DMS 273 (cell line): Measurements from ENCODE around the gene ACIN1.

Source experiments
- DNase-seq: peaks from one replicate; lab custom pipeline; 2025; ENCODE audit not compliant: unreplicated experiment; lab: John Stamatoyannopoulos, UW

Gene ACIN1, protein sequence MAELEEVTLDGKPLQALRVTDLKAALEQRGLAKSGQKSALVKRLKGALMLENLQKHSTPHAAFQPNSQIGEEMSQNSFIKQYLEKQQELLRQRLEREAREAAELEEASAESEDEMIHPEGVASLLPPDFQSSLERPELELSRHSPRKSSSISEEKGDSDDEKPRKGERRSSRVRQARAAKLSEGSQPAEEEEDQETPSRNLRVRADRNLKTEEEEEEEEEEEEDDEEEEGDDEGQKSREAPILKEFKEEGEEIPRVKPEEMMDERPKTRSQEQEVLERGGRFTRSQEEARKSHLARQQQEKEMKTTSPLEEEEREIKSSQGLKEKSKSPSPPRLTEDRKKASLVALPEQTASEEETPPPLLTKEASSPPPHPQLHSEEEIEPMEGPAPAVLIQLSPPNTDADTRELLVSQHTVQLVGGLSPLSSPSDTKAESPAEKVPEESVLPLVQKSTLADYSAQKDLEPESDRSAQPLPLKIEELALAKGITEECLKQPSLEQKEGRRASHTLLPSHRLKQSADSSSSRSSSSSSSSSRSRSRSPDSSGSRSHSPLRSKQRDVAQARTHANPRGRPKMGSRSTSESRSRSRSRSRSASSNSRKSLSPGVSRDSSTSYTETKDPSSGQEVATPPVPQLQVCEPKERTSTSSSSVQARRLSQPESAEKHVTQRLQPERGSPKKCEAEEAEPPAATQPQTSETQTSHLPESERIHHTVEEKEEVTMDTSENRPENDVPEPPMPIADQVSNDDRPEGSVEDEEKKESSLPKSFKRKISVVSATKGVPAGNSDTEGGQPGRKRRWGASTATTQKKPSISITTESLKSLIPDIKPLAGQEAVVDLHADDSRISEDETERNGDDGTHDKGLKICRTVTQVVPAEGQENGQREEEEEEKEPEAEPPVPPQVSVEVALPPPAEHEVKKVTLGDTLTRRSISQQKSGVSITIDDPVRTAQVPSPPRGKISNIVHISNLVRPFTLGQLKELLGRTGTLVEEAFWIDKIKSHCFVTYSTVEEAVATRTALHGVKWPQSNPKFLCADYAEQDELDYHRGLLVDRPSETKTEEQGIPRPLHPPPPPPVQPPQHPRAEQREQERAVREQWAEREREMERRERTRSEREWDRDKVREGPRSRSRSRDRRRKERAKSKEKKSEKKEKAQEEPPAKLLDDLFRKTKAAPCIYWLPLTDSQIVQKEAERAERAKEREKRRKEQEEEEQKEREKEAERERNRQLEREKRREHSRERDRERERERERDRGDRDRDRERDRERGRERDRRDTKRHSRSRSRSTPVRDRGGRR

DNA sequence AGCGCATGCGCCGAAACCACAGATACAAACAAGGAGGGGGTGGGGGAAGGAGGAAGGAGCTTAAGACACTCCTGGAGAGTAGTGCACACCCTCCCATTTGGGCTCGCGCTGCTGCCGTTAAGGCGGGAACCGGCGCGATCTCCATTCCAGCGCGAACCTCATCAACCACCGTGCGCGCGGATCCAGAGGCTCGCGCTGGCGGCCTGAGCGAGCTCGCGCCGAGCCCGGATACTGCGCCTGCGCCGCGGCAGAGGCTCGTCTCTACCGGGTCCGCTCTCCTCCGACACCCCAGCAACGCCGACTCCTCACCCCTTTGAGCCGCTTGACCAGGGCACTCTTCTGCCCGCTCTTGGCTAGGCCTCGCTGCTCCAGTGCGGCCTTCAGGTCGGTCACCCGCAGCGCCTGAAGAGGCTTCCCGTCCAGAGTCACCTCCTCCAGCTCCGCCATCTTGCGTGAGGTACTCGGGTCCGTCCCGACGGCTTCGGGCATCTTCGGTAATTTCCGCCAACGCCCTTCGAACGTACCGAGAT lies at the start of gene ACIN1:
TSS of gene ACIN1 (minus strand) at position 471 of the 530 bp plus-strand sequence. CDS start at position 447, 24 bp downstream.
- no peak for DNase-seq

DNA sequence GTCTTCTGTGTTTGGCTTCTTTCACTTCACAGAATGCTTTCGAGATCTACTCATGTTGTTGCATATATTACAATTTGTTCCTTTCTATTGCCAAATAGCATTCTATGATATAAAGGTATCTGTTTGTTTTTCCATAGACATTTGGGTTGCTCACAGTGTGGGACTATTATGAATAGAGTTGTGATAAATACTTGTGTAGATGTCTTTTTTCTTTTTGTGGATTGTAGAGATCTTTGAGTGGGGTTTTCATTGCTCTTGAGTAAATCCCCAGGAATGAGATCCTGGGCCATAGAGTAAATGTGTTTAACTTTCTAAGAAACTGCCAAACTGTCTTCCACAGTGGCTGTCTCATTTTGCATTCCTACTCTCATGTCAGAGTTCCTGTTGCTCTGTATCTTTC lies 49.0 kb upstream of the ACIN1 start:
- no peak for DNase-seq

DNA sequence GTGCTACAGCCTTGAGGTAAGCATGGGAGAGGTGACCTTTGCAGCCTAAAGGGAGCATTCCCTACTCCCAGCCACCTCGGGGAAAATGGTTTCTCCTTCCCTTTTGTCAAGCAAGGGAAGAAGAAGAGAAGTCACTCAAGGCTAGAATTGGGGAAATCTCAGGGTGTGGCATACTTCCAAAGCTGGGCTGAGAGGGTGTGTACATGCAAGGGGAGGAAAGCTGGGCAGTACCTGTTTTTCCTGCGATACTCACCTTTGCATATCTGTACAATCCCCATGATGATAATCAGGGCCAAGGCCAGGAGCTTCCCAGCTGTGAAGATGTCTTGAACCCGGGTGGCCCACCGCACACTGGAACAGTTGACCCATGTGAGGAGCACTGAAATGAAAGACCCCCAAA lies 47.9 kb upstream of the ACIN1 start:
- DNase-seq = no peak

DNA sequence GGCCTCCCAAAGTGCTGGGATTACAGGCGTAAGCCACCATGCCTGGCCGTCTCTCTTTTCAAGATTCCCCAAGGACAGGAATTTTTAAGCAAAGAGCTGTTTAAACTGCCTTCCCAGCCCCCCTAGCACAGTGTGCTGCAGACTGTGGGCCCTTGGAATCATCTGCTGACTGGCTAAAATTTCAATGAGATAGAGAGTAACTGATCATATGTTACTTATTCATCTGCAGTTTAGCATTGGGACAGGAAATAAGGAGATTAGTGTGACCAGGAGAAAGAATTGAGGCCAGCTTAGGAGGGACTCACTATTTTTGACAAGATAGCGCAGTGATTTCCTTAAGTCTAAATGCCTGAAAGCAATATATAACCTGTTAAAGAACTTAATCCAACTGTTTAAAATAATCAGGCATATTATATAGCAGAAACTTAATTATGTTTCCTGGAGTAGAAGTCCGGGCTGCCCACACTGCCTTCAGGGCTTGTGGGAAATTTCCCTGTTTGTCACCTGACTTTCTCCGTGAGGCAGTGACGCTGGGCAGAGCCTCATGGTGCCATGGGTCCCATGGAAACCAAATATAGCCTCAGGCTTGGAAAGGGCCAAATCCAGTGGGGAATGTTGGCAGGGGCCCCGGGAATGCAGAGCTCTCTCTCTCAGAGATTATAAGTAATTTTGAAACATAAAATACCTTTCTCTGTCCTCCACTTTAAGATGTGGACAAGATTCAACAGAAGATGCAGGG lies 46.9 kb upstream of the ACIN1 start:
- no peak for DNase-seq

DNA sequence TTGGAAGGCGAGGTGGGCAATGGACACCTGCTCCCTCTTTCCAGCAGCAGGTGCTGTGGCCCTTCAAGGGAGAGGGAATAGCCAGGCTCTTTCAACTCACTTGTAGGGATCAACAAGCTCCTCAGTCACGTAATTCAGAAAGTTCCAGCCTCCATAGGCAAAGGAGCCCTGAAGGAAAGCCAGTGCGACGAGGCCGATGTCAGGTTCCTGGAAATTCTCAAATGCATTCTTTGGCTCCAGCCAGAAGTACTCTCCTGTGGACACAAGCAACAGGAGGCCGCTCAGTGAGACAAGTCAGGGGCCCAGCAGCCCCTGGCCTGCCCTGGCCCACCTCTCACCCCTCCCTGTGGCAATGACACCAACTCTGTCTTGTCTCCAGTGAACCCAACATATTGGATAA lies 45.4 kb upstream of the ACIN1 start:
- no peak for DNase-seq

DNA sequence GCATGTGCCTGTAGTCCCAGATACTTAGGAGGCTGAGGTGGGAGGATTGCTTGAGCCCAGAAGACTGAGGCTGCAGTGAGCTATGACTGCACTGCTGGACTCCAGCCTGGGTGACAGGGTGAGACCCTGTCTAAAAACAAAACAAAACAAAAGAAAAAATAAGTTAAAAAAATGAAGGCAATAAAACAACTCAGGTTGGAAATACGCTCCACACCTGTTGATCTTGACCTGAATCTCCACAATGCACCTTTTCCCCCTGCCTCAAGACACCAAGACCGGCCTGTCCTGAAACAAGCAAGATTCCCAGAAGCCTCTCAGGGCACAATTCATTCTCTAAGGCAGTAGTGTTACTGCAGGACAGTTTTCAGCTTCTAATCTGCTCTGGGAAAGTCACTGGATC lies 44.9 kb upstream of the ACIN1 start:
- DNase-seq = no peak

DNA sequence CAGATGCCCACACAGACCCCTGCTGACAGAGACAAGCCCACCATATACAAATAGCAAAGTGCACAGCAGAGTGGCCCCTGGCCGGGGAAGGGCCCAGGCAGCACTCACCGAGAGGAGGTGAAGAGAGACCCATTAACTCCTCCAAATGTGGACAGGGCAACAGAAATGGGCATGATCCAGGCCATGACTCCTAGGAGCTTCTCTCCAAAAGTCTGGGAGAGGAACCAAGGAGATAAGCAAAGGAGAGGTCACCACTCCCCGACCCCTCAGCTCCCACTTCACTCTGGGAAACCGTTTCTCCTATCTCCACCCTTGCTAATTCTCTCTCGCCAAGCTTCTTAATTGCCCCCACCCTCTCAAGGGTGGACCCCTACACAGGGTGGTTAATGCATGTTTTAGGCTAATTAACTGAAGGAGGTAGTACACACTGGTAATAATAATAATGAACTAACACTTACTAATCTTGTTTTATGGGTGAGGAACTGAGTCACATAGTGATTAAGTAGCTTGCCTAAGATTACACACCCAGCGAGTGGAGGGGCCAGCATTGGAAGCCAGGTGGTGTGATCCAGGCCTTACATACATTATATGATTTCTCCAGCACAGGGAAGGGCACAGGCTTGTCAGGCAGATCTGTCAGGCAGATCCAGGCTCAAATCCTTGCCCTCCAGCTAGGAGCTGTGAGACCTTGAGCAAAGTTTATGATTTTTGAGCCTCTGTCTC lies 43.0 kb upstream of the ACIN1 start:
- no peak for DNase-seq

DNA sequence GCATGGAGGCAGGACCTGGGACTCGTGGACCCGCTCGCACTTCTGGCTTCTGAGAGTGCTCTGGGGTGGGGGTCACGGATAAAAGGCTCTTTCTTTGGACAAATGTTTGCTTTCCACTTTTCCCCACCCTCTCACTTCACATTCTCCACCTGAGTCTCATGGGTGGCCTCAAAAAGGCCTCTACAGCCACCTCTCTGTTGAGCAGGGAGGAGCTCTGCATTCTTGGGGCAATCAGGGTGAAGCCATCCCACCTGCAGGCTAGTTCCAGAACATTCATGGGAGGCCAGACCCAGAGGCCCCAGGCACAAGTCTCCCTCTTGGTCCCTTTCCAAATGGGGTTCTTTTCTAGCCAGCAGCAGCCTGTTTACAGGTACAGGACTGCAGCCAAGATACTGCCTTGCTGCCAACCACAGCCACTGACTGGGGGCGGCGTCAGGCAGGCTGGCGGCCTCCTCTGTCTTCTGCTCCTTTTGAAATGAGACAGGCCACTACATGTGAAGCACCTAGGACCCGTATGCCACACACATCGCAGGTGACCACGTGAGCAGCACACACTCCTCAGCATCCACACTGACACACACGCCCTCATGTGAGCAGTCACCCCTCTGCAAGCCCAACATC lies 42.4 kb upstream of the ACIN1 start:
- DNase-seq = peak; percentile 24

DNA sequence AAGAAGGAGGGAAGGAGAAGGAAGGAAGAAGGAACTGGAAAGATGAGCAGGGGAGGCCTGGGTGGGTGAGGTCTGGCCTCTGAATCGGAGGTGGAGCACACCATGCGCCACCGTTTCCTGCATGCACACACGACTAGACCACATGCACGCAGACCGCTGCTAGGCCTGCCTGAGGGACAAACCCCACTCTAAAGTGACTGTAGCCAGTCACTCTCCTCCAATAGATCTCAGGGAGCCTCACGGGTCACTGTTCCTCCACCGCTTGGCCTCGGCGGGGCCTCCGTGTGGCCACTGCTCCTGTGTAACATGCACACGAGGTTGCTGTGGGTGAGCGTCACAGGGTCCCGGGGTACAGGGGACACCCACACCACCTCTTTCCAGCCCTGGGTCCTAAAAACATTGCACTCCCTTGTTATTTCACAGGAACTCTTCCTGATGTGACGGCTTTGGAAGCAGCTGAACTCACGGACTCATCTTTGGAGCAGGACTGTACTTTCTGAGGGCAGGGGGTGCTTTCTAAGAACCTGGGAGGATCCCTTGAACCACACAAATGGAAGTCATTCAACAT lies 41.7 kb upstream of the ACIN1 start:
- DNase-seq = no peak

DNA sequence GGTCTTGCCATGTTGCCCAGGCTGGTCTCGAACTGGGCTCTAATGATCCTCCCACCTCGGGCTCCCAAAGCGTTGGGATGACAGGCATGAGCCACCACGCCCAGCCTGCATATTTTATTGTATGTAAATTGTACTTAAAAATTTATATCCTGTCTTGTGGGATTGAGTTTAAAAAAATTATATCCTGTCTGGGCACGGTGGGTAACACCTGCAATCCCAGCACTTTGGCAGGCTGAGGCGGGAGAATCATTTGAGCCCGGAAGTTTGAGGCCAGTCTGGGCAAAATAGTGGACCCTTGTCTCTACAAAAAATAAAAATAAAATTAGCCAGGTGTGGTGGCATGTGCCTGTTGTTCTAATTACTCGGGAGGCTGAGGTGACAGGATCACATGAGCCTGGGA lies 38.0 kb upstream of the ACIN1 start:
- DNase-seq = no peak

DNA sequence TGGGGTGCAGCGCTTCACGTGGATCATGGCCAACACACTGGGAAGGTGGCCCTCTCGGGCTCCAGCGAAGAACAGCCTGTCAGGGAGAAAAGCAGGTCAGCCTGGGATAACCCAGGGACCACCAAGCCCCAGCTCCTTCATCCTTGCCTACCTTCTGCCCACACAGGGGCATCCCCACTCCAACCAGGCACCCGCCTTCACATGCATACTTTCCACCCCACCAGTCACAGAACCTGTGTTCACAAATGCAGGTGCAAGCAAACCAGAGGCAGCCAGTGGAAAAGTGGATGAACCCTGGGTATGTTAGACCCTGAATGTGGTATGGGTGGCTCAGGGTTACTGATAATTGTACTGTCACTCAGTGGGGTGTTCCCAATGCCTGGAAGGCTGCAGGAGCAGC lies 36.5 kb upstream of the ACIN1 start:
- DNase-seq = no peak

DNA sequence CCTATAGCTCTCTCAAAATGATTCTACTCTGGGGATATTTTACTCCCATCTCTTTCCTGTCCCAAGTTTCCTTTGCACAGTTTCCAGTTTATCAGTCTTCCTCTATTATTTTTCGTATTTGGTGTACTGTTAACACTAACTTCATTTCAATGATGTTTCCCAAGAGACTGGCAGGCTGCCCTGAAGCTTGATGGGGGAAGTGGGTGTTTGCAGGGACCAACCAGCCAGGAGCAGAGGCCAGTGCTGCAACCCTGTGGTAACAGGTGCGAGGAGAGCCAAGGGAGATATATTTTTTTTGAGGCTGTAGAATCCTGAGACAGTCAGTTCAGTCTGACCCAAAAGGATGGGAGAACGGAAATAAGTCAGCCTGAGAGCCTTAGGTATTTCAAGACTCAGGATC lies 35.9 kb upstream of the ACIN1 start:
- no peak for DNase-seq

DNA sequence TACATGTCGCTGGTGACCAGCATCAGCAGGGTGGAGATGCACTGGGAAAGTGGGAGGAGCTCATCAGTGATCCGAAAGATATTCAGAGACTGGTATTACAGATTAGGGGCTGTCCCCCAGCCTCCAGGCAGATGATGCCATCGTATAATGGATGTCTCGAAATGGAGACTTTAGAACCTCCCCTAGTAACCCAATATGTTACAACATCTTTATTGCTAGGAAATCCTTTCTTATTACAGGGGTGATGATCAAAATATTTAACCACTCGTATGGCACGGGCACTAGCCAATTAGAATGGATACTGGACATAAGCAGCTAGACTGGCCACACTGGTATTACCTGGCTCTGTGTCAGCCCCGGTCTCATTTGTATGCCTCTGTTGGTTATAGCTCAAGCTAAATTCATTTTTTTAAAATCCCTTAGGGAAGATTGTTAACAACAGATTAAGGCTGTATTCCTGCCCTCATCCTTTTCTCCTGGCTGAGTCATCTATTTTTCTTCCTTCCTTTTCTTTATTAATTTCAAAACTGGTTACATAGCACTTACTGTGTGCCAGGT lies 34.9 kb upstream of the ACIN1 start:
- no peak for DNase-seq

DNA sequence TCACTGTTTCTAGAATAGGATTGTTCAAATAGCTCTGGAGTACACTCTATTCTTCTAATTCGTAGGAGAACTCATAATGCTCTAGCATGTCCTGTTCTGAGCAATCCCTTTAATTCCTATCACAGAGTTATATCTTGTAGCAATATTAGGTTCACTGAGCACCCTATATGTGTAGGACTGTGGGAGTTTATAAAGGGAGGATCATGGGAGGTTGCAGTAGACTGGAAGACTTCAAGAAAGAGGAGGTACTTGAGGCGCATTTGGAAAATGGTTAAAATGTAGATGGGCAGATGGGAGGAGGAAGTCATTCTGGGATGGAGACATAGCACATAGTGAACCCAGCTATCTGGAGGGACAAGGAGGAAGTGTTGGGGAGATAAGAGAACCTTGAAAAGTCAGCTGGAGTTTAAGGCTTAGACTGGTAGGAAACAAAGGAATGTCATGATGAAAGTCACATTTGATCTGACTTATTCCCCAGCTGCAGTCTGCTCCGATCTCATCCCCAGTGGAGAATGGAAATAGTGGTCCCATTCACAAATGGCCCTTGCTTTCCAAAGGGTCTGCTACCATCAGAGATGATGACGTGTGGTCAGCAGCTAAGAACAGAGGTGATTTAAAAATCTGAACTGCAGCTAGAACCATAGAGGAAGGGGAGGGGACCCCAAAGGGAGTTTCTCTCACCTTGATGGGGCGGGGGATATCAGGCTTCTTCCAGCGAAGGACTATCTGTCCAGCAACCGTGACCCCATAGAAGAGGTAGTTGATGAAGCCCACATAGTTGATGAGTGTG lies 34.2 kb upstream of the ACIN1 start:
- DNase-seq = no peak

DNA sequence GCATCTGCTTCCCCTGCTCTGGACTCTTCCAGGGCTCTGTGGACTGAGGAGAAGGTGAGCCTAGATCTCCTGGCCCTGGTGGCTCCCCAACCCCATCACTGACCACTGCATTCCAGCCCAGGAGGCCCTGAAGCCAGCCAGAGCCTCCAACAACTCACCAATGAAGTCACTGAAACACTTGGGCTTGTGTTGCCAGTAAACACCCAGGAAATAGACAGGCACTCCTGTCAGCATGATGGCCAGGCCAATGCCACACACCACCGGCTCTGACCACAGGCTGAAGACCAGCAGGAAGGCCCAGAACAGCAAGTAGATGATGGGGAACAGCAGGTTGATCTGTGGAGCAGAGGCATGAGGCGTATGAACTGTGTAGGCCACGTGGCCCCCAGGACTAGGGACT lies 32.9 kb upstream of the ACIN1 start:
- no peak for DNase-seq

DNA sequence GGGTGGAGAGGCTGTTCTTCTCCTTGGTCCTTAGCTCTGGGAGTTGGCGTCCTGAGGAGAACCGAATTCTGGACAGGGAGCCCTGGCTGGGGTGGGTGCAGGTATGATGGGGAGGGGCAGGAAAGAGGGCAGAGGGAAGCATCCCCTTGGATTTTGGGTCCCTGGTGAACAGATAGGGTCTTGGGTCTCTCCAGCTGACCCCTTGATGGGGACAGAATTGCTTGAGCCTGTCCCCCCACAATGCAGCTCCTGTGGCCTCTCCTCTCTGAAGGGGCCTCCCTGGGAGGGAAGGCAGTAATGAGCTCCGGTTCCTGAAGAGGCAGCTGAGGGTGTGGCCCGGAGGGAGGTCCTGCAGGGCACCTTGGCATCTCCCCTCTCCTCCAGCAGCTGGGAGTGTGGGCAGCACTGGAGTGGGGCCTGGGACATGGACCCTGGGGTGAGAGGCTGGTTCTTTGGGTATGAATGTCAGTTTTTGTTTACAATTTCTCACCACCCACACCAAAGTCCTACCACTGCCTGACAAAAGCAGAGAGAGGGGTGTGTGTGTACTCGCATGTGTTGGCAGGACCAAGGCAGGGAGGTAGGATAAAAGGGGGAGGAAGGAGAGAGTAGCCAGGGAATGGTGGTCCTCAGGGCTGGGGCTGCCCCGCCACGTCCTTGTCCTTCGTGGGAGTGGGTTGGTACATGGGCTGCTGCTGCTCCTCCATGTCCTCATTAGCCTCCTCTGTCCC lies 31.8 kb upstream of the ACIN1 start:
- no peak for DNase-seq

DNA sequence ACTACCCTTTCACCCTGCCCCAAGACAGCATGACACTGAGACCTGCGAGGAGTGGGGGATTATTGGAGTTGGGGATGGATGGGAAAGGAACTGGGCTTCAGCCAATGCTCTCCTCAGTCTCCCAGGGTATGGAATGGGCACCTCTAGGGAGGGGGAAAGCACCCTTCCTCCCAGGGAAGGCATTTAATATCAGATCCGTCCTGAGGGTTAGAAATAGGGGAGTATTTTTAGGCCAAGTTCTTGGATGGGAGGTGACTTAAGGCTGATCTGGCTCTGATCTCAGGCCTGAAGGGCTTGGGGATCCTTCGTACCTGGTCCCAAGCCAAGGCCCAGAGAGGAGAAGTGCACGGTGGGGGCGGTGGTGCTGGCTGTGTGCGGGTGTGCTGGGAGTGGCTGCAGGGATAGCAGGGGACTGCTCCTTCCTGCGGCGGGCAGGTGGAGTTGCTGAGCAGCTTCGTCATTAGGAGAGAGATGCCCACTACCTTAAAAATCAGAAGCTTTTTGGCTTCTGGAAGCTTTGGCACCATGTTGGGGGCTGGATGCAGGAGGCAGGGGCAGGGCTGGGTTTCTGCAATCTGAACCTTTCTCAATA lies 31.1 kb upstream of the ACIN1 start:
- peak; percentile 55 for DNase-seq
